GM12865 (cell line): ENCODE results near the gene MAP4K4.
A peak's percentile ranks its signal among the peaks of the same experiment; 100 is the strongest.

Experiments used
- DNase-seq: peaks from one replicate; pipeline ENCODE4 v3.0.0; 2010; ENCODE audit warnings: low read depth
- H3K4me3 ChIP-seq: 2 replicates; pipeline ENCODE4 v1.5.1; 2011; ENCODE audit warnings: mild to moderate bottlenecking, low read depth, low read length, control low read depth
- CTCF ChIP-seq: IDR thresholded peaks from 2 replicates; pipeline ENCODE4 v1.5.1; 2011; ENCODE audit warnings: low read length, control low read depth, low read depth, inconsistent platforms; ENCODE audit not compliant: insufficient read depth; ENCODE audit errors: missing control alignments

MAP4K4 gene

GRCh38 chr2:101818531-101819451 lies 121.3 kb downstream of the MAP4K4 start:
- no peak for TF ChIP-seq CTCF
- DNase-seq = no peak
- H3K4me3 ChIP-seq = no peak overlapping the region

- DNase-seq = no peak
- no peak overlapping the region for H3K4me3 ChIP-seq
- TF ChIP-seq CTCF = no peak
Measured at GRCh38 chr2:101820519-101820918, 123.0 kb downstream of the MAP4K4 start.

- no peak for DNase-seq
- no peak overlapping the region for H3K4me3 ChIP-seq
- TF ChIP-seq CTCF = no peak
Measured at GRCh38 chr2:101821059-101821805, 123.7 kb downstream of the MAP4K4 start.

GRCh38 chr2:101821828-101822458 lies 124.4 kb downstream of the MAP4K4 start:
- no peak for TF ChIP-seq CTCF
- H3K4me3 ChIP-seq = no peak overlapping the region
- no peak for DNase-seq

GRCh38 chr2:101823347-101823791 lies 125.9 kb downstream of the MAP4K4 start:
- H3K4me3 ChIP-seq = no peak overlapping the region
- TF ChIP-seq CTCF = peak; percentile 76
- peak; percentile 75 for DNase-seq

- no peak for TF ChIP-seq CTCF
- no peak for DNase-seq
- H3K4me3 ChIP-seq = no peak overlapping the region
Measured at GRCh38 chr2:101823859-101824258, 126.4 kb downstream of the MAP4K4 start.
